AG09309 (cell line): ENCODE measurements around the gene TMEM214.

ENCODE experiments used
- DNase-seq: peaks from one replicate; pipeline ENCODE4 v3.0.0-alpha.2; 2010; ENCODE audit warnings: low read depth
- H3K4me3 ChIP-seq: 2 replicates; pipeline ENCODE4 v1.5.1; 2011; ENCODE audit warnings: mild to moderate bottlenecking, low read depth, low read length, moderate library complexity; ENCODE audit not compliant: control insufficient read depth
- CTCF ChIP-seq: IDR thresholded peaks from 2 replicates; pipeline ENCODE4 v1.5.1; 2011; ENCODE audit warnings: mild to moderate bottlenecking, low read depth, low read length, inconsistent platforms; ENCODE audit not compliant: insufficient read depth, control insufficient read depth; ENCODE audit errors: missing control alignments

TMEM214 gene

GRCh38 chr2:27016801-27017325, 15.9 kb upstream of the TMEM214 start:
- no peak overlapping the region for H3K4me3 ChIP-seq
- DNase-seq: peak; percentile 25
- TF ChIP-seq CTCF: peak; percentile 73

- DNase-seq: no peak
- no peak overlapping the region for H3K4me3 ChIP-seq
- no peak for TF ChIP-seq CTCF
Measured at GRCh38 chr2:27018142-27018541, 14.6 kb upstream of the TMEM214 start.

GRCh38 chr2:27019459-27019858, 13.3 kb upstream of the TMEM214 start:
- DNase-seq: no peak
- H3K4me3 ChIP-seq: no peak overlapping the region
- no peak for TF ChIP-seq CTCF

- H3K4me3 ChIP-seq: no peak overlapping the region
- no peak for DNase-seq
Measured at GRCh38 chr2:27019931-27020855, 12.6 kb upstream of the TMEM214 start.

GRCh38 chr2:27021253-27022049, 11.3 kb upstream of the TMEM214 start:
- no peak overlapping the region for H3K4me3 ChIP-seq
- DNase-seq: no peak
- TF ChIP-seq CTCF: no peak

More at GRCh38 chr2:27019931-27020855, 12.6 kb upstream of the TMEM214 start:
- no peak for TF ChIP-seq CTCF

GRCh38 chr2:27023740-27024139, 9.0 kb upstream of the TMEM214 start:
- DNase-seq: no peak
- no peak overlapping the region for H3K4me3 ChIP-seq
- no peak for TF ChIP-seq CTCF
